ENCODE results near the gene MDFIC. TPM values are rescaled to one million over a fixed set of nuclear protein-coding genes. Genes with fewer than 3 reads are reported as not detected.

The MDFIC gene
- total RNA-seq, 1 experiment from 2014 or later: 18.6 TPM

GRCh38 chr7:114942446-114943175, 20.7 kb downstream of the MDFIC start:
- DNase-seq (ENCODE audit: low read depth): no peak
- in situ Hi-C loops (cut with HindIII; ENCODE audit: low pct_unique_long_range_greater_than_20kb, low sequenced_read_pairs): no loop called here

- in situ Hi-C loops (cut with HindIII; ENCODE audit: low pct_unique_long_range_greater_than_20kb, low sequenced_read_pairs): no loop called here
- no peak for DNase-seq (ENCODE audit: low read depth)
Measured at GRCh38 chr7:114943530-114943929, 21.6 kb downstream of the MDFIC start.

- DNase-seq (ENCODE audit: low read depth): no peak
- in situ Hi-C loops (cut with HindIII; ENCODE audit: low pct_unique_long_range_greater_than_20kb, low sequenced_read_pairs): no loop called here
Measured at GRCh38 chr7:114943953-114944744, 22.3 kb downstream of the MDFIC start.

- DNase-seq (ENCODE audit: low read depth): no peak
- in situ Hi-C loops (cut with HindIII; ENCODE audit: low pct_unique_long_range_greater_than_20kb, low sequenced_read_pairs): no loop called here
Measured at GRCh38 chr7:114944745-114945625, 23.1 kb downstream of the MDFIC start.

- DNase-seq (ENCODE audit: low read depth): no peak
- in situ Hi-C loops (cut with HindIII; ENCODE audit: low pct_unique_long_range_greater_than_20kb, low sequenced_read_pairs): no loop called here
Measured at GRCh38 chr7:114949231-114949630, 27.3 kb downstream of the MDFIC start.

DNA sequence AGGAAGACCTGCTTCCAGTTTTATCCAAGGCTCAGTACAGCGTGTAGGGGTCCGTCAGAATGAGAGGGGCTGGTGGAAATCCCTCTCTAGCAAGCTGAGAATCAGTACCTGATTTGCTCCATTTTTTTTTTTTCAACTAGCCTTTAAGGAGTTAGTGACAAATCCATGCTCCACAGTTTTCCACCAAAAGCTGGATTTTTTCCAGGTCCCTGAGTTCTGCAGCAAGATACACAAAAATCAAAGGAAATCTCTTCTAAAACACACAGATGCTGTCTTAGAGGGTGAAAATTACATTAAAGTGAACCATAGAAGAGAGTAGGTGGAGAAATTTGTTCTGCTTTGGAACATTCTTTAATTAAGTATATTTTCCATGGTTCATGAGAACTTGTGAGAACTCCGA, 30.4 kb downstream of the MDFIC start:
- DNase-seq (ENCODE audit: low read depth): no peak
- in situ Hi-C loops (cut with HindIII; ENCODE audit: low pct_unique_long_range_greater_than_20kb, low sequenced_read_pairs): no loop called here

DNA sequence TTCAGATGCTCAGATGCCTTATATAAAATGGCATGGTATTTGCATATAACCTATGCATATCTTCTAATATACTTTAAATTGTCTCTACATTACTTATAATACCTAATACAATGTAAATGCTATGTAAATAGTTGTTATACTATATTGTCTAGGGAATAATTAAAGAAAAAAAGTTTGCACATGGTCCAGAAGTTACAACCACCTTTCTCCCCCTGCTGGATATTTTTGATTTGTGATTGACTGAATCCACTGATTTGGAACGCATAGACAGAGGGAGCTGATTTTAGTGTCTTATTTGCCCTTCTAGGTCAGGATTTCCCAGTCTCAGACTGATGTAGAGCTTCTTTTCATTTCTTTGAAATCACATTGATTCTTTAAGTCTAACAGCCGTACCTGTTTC, 31.8 kb downstream of the MDFIC start:
- no peak for DNase-seq (ENCODE audit: low read depth)
- in situ Hi-C loops (cut with HindIII; ENCODE audit: low pct_unique_long_range_greater_than_20kb, low sequenced_read_pairs): no loop called here

DNA sequence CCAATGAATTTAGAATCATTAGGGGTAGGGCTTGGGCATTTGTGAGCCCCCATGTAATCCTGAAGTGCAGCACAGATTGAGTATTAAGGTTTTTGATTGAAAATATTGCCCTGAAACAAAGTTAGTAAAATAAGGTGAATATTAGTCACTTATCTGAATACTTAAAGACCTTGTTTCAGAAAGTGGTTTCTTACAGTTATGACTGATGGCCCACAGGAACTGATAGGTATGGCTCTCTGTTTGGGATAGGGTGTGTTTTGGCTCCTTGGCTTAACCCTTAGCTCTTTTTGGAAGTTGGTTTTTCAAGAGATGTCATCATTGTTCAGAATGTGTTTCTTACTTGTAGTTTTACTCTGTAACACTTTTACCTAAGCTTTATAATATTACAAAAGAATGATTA, 34.8 kb downstream of the MDFIC start:
- no peak for DNase-seq (ENCODE audit: low read depth)
- in situ Hi-C loops (cut with HindIII; ENCODE audit: low pct_unique_long_range_greater_than_20kb, low sequenced_read_pairs): no loop called here

- no peak for DNase-seq (ENCODE audit: low read depth)
- in situ Hi-C loops (cut with HindIII; ENCODE audit: low pct_unique_long_range_greater_than_20kb, low sequenced_read_pairs): no loop called here
Measured at GRCh38 chr7:114957444-114957843, 35.5 kb downstream of the MDFIC start.

GRCh38 chr7:114959931-114960330, 38.0 kb downstream of the MDFIC start:
- in situ Hi-C loops (cut with HindIII; ENCODE audit: low pct_unique_long_range_greater_than_20kb, low sequenced_read_pairs): no loop called here
- no peak for DNase-seq (ENCODE audit: low read depth)

GRCh38 chr7:114962441-114962840, 40.5 kb downstream of the MDFIC start:
- in situ Hi-C loops (cut with HindIII; ENCODE audit: low pct_unique_long_range_greater_than_20kb, low sequenced_read_pairs): no loop called here
- DNase-seq (ENCODE audit: low read depth): no peak

GRCh38 chr7:114966156-114966555, 44.3 kb downstream of the MDFIC start:
- in situ Hi-C loops (cut with HindIII; ENCODE audit: low pct_unique_long_range_greater_than_20kb, low sequenced_read_pairs): no loop called here
- DNase-seq (ENCODE audit: low read depth): no peak

- in situ Hi-C loops (cut with HindIII; ENCODE audit: low pct_unique_long_range_greater_than_20kb, low sequenced_read_pairs): no loop called here
- DNase-seq (ENCODE audit: low read depth): no peak
Measured at GRCh38 chr7:114969096-114969495, 47.2 kb downstream of the MDFIC start.

- no peak for DNase-seq (ENCODE audit: low read depth)
- in situ Hi-C loops (cut with HindIII; ENCODE audit: low pct_unique_long_range_greater_than_20kb, low sequenced_read_pairs): no loop called here
Measured at GRCh38 chr7:114970308-114970707, 48.4 kb downstream of the MDFIC start.

- DNase-seq (ENCODE audit: low read depth): no peak
Measured at GRCh38 chr7:114970732-114971131, 48.8 kb downstream of the MDFIC start.

DNA sequence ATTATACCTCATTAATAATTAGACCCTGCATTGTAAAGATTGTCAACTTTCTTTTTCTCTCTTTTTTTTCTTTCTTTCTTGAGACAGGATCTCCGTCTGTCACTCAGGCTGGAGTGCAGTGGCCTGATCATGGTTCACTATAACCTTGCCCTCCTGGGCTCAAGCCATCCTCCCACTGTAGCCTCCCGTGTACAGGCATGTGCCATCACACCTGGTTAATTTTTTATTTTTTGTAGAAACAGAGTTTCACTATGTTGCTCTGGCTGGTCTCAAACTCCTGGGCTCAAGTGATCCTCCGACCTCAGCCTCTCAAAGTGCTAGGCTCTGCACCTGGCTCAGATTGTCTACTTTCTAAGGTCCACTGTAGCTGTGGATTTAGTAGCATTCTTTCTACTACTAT, 50.7 kb downstream of the MDFIC start:
- no peak for DNase-seq (ENCODE audit: low read depth)
- in situ Hi-C loops (cut with HindIII; ENCODE audit: low pct_unique_long_range_greater_than_20kb, low sequenced_read_pairs): no loop called here

More at GRCh38 chr7:114970732-114971131, 48.8 kb downstream of the MDFIC start:
- in situ Hi-C loops (cut with HindIII; ENCODE audit: low pct_unique_long_range_greater_than_20kb, low sequenced_read_pairs): no loop called here

DNA sequence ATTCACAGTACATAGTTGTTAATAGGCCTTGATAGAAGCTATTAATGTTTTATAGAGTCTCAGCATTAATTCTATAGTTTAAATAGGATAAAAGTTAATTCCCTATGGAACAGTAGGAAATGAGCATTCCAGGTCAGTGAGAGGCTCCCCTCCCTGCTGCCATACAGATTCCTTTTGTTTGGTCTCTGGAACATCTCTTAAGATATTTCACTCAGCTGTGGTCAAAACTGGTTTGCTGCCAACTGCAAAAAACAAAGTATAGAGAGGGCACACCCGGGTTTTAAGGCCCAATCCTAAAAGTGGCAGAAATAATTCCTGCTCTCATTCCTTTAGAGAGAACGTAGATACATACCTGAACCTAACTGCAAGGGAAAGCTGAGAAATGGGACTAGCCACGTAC, 51.3 kb downstream of the MDFIC start:
- in situ Hi-C loops (cut with HindIII; ENCODE audit: low pct_unique_long_range_greater_than_20kb, low sequenced_read_pairs): no loop called here
- DNase-seq (ENCODE audit: low read depth): no peak

- DNase-seq (ENCODE audit: low read depth): no peak
- in situ Hi-C loops (cut with HindIII; ENCODE audit: low pct_unique_long_range_greater_than_20kb, low sequenced_read_pairs): no loop called here
Measured at GRCh38 chr7:114975401-114975800, 53.5 kb downstream of the MDFIC start.

DNA sequence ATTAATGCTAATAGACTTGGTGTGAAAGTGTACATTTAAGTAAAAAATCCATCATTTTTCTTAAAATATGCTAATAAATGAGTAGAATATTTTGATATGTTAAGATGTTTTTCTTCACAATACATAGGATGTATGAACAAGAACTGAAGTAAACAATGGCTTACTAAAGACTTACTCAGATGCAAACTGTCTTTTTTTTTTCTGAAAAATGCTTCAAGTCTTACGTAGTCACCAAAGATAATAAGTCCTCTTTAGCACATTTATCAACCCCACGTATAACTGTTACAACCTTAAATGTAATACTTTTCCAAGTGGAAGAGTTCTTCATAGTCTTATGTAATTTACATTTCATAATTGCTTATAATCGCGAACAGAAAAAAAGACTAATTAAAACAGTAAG, 54.8 kb downstream of the MDFIC start:
- DNase-seq (ENCODE audit: low read depth): no peak
- in situ Hi-C loops (cut with HindIII; ENCODE audit: low pct_unique_long_range_greater_than_20kb, low sequenced_read_pairs): no loop called here

Measured in Caki2 (cell line).